GM12865 (cell line): ENCODE results near the gene MRFAP1L1.

Experiments
- DNase-seq: peaks from one replicate; pipeline ENCODE4 v3.0.0; 2010; ENCODE audit warnings: low read depth
- H3K4me3 ChIP-seq: 2 replicates; pipeline ENCODE4 v1.5.1; 2011; ENCODE audit warnings: mild to moderate bottlenecking, low read depth, low read length, control low read depth
- TF ChIP-seq, protein P1 (sequence below): IDR thresholded peaks from 2 replicates; pipeline ENCODE4 v1.5.1; 2011; ENCODE audit warnings: low read length, control low read depth, low read depth, inconsistent platforms; ENCODE audit not compliant: insufficient read depth; ENCODE audit errors: missing control alignments

MRFAP1L1 gene

GRCh38 chr4:6720202-6720699 is 10.6 kb upstream of the MRFAP1L1 start:
- peak; percentile 78 for DNase-seq
- TF ChIP-seq, protein P1, sequence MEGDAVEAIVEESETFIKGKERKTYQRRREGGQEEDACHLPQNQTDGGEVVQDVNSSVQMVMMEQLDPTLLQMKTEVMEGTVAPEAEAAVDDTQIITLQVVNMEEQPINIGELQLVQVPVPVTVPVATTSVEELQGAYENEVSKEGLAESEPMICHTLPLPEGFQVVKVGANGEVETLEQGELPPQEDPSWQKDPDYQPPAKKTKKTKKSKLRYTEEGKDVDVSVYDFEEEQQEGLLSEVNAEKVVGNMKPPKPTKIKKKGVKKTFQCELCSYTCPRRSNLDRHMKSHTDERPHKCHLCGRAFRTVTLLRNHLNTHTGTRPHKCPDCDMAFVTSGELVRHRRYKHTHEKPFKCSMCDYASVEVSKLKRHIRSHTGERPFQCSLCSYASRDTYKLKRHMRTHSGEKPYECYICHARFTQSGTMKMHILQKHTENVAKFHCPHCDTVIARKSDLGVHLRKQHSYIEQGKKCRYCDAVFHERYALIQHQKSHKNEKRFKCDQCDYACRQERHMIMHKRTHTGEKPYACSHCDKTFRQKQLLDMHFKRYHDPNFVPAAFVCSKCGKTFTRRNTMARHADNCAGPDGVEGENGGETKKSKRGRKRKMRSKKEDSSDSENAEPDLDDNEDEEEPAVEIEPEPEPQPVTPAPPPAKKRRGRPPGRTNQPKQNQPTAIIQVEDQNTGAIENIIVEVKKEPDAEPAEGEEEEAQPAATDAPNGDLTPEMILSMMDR = peak; percentile 97
- H3K4me3 ChIP-seq = no peak overlapping the region

- DNase-seq = no peak
- TF ChIP-seq, protein P1 = no peak
- no peak overlapping the region for H3K4me3 ChIP-seq
These were observed 10.0 kb upstream of the MRFAP1L1 start for GRCh38 chr4:6719611-6720179.

DNA sequence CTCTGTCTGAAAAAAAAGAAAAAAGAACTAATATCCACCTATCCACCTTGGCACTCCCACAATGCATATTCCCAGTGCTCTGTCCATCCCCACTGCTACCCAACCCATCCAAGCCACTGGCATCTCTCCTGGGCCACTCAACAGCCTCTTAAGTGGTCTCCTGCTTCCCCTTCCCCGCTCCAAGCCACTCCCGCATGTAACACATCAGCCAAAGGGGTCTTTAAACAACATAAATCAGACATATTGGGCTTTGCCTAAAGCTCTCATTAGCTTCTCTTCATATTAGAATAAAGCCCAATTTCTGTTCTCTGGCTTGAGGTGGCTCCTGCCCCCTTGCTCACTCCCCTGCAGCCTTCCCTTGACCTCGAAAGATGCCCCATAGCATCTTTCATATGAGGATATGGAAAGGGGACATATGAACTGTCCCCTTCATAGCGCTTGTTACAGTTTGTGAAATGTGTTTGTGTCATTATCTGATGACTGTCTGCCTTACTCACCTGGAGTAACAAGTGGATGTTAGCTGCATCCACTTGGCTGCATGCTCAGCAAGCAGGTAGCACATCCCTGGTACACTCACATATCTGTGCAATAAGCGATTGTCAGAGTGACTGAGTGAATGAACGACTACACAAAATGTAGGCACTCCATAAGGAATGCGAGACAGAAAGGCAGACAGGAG is 9.4 kb upstream of the MRFAP1L1 start:
- no peak for DNase-seq
- no peak overlapping the region for H3K4me3 ChIP-seq
- TF ChIP-seq, protein P1 = no peak

- peak overlapping the region; percentile 66 for H3K4me3 ChIP-seq
- no peak for DNase-seq
- TF ChIP-seq, protein P1 = no peak
These were observed 7.4 kb upstream of the MRFAP1L1 start for GRCh38 chr4:6716958-6717655.

DNA sequence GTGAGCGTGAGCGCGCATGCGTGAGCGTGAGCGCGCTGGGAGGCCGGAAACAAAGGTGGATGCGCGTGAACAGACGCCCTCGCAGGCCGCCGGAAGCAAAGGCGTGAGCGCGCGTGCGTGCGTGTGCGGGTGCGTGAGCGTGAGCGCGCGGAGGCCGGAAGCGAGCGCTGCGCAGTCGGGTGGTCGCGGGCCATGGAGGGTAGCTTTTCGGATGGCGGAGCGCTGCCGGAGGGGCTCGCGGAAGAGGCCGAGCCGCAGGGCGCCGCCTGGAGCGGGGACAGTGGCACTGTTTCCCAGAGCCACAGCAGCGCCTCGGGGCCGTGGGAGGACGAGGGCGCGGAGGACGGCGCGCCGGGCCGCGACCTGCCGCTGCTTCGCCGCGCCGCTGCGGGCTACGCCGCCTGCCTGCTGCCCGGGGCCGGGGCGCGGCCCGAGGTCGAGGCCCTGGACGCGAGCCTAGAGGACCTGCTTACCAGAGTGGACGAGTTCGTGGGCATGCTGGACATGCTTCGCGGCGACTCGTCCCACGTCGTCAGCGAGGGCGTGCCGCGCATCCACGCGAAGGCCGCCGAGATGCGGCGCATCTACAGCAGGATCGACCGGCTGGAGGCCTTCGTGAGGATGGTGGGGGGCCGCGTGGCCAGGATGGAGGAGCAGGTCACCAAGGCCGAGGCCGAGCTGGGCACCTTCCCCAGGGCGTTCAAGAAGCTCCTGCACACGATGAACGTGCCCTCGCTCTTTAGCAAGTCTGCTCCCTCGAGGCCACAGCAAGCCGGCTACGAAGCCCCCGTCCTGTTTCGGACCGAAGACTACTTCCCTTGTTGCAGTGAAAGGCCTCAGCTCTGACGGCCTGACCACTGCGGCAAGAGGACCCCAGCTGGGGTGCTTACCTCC is 6.6 kb upstream of the MRFAP1L1 start, which contains the start of gene BLOC1S4:
TSS of gene BLOC1S4 (plus strand) at position 157 of the 894 bp plus-strand sequence. CDS start at position 193, 36 bp downstream.
- TF ChIP-seq, protein P1 = no peak
- peak; percentile 98 for DNase-seq
- H3K4me3 ChIP-seq = peak within 1 kb of the TSS; percentile 66

- TF ChIP-seq, protein P1 = no peak
- peak overlapping the region; percentile 51 for H3K4me3 ChIP-seq
- no peak for DNase-seq
These were observed 6.0 kb upstream of the MRFAP1L1 start for GRCh38 chr4:6715704-6716017.
